NCI-H524 (cell line): ENCODE results near the gene AKAP3.

Experiments
- DNase-seq, 2 experiments: peaks; one replicate each; lab custom pipeline; 2025; lab: John Stamatoyannopoulos, UW

The AKAP3 gene

DNA sequence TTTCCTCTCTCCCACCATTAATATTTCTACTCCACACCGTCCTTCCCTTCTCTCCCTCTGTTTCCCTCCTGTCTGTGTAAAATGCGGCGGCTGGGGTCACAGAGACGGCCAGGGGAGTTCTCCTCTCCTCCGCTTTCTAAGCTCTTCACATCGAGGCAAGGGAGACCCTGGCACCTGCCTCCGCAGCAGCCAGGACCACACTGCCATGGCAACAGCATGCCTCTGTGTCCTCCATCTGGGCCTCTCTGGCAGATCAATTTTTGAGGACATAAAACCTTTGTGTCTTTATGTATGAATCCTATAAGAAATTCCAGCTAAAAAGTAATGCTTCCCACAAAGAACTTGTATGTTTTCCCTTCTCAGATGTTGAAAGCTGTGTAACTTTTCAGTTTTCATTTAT is 45.4 kb downstream of the AKAP3 start:
- peak in 1 of 2 experiments; percentile 8 for DNase-seq

- no peak for DNase-seq
These were observed 53.0 kb downstream of the AKAP3 start for GRCh38 chr12:4595881-4596280.

DNA sequence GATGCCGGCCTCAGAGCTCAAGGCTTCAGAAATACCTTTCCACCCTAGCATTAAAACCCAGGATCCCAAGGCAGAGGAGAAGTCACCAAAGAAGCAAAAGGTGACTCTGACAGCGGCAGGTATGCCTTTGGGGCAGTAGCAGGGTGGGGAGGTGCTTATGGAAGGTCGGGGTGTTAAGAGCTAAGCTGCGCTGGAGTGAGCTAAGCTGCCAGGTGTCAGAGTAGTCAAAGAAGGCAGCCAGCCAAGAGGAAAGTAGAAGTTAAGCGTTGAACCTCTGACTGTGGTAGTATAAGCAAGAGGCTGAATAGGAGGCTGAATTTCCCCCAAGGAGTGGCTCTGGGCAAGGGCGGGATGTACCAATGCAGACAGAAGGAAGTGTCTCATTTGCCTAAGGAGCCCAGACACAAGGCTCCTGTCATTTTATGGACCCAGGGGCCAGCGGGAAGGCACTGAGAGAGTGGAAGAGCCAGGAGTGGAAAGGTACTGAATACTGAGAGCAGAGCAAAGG is 57.6 kb downstream of the AKAP3 start:
- DNase-seq, result peak in 1 of 2 experiments; percentile 11

DNA sequence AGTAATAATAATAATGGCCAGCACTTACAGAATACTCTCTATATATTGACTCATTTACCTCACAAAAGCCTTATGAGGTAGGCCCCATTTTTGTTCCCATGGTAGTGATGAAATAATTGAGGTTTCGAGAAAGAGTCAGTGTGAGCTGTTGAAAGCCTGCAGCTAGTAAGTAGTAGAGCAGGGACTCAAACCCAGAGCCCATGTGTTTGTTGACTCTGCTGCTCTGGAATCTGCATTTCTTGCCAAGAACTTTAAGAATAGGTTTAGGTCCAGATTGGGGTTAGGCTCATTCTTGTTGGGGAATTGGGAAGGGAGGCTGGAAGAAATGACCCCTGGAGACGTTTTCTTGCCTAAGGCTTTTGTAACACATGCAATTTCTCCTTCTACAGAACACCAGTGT is 58.9 kb downstream of the AKAP3 start:
- no peak for DNase-seq

DNA sequence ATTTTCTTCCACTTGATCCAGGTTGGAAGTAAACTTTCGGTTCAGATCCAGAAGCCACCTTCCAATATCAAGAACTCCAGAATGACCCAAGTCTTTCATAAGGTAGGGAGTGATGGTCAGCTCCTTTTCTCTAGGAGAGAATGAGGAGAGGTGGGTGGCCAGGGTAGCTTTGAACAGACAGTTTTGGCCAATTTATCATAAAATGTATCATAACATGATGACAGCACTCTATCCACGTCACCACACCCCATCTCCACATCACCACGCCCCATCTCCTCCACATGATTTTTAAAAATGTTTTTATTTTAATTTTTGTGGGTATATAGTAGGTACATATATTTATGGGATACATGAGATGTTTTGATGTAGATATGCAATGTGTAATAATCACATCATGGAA is 59.9 kb downstream of the AKAP3 start:
- DNase-seq, result no peak

DNA sequence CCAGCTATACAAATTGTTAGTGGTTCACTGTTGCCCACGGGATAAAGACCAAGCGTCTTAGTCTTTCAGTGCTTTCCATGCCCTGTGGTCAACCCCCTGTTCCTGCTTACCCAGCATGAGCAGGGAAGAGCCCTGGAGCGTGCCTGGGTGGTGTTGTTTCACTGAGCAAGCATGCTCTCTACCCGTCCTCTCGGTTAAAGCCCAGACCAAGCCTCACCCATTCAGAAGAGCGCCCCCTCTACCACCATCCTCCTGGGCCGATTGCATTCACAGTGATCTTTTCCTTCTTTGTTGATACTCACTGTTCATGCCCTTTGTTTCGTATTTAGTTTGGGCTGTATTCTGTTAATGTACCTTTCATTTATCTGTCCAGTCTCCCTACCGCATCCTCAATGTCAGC is 61.7 kb downstream of the AKAP3 start:
- DNase-seq, result no peak

- no peak for DNase-seq
These were observed 62.4 kb downstream of the AKAP3 start for GRCh38 chr12:4586500-4586899.

DNA sequence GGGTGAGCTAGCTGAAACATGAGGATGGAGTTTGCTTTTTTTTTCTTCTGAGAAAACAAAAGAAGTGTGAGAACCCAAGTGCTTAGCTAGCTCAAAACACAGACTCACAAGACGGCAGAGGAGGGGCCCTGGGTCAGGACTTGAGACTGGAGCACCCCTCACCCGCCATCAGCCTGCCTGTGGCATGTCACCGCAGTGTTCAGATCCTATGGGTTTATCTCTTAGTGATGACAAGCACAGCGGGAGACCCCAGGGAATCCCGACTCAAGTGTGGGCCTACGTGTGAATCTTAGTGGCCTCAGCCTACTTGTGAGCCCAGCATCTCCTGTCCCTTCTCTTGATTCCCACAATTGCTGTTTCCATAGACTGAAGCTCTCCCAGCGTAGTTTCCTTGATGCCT is 64.0 kb downstream of the AKAP3 start:
- no peak for DNase-seq

GRCh38 chr12:4584281-4584680 is 64.6 kb downstream of the AKAP3 start:
- DNase-seq, result no peak

DNA sequence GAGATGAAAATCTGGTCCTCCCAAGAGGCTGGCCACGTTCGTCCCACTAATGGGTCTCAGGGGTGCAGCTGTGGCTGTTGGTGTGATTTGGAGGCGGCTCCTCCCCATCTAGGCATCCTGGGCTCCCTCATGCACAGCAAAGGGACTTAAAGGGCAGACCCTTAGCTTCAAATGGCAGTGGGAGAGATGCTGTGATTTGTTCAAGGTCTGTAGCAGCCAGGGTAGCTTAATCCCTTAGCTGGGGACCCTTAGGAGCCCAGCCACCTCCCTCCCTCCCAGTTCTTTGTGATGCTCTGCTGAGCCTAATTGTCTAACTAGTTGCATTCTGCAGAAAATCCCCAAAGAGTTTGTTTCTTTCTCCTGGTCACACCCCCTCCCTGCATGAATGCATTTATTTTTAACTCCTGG is 68.6 kb downstream of the AKAP3 start:
- no peak for DNase-seq

DNA sequence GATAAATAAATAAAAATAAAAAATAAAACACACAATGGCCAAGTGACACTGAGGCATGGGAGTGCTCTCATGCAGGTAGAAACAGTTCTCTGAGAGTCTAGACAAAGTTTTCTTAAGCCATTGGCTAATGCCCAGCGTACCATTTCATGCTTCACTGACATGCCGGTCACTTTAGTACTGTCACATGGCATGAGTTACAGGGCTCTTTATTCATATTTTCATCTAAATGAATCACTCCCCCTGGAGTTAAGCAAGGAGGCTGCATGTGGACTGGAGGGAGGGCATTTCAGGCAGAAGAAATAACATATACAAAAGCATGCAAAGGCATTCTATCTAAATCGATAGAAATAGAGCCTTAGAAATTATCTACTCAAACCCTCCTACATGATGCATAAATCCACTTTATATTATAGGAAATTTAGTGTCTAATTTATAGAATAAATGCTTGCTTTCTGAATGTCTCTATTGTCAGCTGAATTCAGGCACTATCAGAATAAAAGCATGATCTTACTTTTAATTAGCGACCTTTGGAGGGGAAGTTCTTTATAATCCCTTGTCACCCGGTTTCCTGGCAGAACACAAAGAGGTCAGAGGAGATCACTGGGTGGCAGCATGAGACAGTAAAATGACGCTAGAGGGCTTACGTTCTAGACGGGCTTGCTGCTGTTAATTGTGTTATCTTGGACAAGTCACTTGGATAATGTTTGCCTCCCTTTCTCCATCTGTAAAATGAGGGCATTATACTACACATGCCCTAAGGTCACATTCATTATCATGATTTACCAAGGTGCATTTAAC is 69.3 kb downstream of the AKAP3 start:
- peak in 1 of 2 experiments; percentile 33 for DNase-seq

DNA sequence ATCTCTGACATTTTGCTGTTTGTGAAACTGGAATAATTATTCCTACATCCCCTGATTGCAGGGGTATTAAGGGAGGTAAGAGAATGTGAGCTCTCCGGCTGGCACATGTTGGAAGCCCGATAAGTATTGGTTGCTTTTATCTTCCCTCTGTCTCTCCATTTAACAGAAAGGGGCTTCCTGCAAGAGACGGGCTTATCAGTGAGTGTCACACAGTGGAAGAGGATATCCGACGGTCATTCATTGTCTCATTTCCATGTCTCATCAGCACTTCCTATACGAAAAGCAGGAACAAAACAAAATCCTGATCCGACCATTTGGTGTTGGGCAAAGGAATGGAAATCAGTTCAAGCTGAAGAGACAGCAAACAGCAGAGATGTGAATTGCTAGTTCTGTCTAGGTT is 76.2 kb downstream of the AKAP3 start:
- no peak for DNase-seq

DNA sequence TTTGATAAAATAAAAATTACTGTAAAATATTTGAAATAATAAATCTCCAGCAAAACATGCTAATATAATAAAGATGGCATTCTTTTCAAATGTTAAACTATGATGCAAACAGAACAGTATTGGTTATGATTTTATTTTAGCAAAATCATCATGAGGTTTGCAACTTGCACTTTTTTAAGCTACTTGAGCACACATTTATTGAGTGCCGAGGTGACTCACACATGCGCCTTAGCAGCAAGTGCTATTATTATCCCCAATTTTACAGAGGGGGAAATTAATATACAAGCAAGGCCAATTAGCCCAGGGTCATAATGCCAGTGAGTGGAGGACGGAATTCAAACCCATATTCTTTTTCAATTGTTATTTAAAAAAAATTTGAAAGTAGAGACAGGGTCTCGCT is 79.6 kb downstream of the AKAP3 start:
- no peak for DNase-seq

DNA sequence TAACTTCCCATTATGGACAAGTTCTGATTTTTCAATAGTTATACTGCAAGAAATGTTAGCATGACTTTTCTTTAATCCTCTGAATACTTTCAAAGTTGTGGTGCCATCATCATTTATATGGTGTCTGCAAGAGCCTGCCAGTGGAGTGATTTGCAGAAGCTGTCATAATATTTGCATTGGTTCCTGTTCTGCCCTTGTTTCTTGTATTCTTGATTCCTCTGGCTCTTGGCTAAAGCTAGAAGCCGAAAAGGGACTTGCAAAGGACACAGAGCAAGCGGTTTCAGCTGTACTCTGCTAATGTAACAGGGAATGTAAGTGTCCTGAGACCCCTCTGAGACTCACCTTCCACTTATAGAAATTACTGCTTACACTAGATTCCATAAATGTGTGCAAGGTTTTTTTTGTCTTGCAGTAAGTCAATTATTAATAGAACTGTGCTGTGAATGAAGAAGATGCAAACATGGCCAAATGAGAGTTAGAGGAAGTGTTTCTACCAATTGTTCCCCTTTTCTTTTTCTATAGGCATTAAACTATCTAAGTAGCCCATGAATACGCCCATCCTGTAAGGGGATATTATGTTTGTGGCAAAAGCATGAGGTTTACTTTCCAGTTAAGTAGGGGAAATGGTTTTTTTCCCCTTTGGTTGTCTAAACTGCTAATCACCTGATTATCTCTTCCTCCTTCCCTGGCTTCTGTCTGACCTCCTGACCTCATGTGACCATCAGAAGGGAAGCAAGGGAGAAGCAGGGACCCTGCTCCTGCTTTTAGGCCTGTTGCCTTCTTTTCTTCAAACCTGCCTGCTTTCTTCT is 81.6 kb downstream of the AKAP3 start:
- DNase-seq, result no peak

- DNase-seq, result no peak
These were observed 82.4 kb downstream of the AKAP3 start for GRCh38 chr12:4566474-4566873.
